Stimulated activated CD8-positive, alpha-beta memory T cell treated with anti-CD3 and anti-CD28 coated beads, Interleukin-4, amount 100 ng/mL, for 48 hours (primary cell): ENCODE data around the gene MBD6.
A peak's percentile ranks its signal among the peaks of the same experiment; 100 is the strongest.
"Not testable (repeated sequence)": the region's sequence is repeated elsewhere in the genome, so short reads cannot be mapped to it uniquely, and the experiment has no call there.

Experiments used
- DNase-seq: peaks from one replicate; pipeline ENCODE4 v3.0.0-alpha.2; 2020

Gene MBD6

GRCh38 chr12:57515408-57515933 is 7.2 kb upstream of the MBD6 start:
- no peak for DNase-seq

DNA sequence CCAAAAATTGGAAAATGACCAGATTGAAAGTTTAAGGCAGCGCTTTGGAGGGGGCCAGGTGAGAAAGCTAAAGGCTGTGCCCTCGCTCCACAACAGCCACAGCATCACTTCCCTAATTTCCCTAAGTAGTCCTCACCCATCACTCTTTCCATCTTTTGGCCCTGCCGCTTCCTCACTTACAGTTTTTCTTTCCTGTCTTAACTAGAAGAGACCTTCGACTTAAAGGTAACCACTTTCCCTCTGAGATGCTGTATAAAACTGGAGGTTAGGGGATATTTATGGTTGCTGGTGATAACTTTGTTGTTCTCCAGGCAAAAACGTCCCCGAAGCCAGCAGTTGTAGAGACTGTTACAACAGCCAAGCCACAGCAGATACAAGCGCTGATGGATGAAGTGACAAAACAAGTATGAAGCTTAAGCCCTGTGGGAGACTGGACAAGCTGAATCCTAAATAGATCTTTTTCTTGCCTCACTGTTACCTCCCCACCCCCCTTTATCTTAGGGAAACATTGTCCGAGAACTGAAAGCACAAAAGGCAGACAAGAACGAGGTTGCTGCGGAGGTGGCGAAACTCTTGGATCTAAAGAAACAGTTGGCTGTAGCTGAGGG is 6.6 kb upstream of the MBD6 start:
- no peak for DNase-seq

DNA sequence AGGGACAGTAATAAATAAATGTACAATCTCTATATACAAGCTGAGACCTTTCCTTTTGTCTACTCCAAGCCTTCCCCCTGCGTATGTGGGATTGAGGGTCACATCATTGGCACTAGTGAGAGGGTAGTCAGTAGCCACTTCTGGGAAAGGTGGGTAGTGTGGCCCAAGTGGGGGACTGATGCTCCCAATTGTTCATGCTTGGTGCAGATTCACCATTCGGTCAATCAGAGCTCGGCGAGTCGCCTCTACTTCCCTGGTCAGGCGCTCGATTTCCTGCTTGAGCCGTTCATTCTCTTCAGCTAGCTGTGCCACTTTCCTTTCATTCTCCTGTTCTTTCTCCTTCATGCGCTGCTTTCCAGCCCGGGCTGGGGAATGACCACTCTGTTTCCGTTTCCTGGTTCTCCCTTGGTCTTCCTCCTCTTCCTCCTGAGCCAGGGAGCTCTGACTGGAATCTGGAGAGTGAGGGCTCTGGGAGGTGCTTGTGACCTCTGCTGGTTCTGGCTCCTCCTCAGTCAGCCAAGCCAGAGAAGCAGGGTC is 5.9 kb upstream of the MBD6 start:
- DNase-seq, result no peak

- no peak for DNase-seq
These were observed 5.4 kb upstream of the MBD6 start for GRCh38 chr12:57517187-57517586.

- DNase-seq, result not testable (repeated sequence)
These were observed 4.9 kb upstream of the MBD6 start for GRCh38 chr12:57517718-57518117.

GRCh38 chr12:57518176-57518919 is 4.3 kb upstream of the MBD6 start:
- DNase-seq, result no peak

DNA sequence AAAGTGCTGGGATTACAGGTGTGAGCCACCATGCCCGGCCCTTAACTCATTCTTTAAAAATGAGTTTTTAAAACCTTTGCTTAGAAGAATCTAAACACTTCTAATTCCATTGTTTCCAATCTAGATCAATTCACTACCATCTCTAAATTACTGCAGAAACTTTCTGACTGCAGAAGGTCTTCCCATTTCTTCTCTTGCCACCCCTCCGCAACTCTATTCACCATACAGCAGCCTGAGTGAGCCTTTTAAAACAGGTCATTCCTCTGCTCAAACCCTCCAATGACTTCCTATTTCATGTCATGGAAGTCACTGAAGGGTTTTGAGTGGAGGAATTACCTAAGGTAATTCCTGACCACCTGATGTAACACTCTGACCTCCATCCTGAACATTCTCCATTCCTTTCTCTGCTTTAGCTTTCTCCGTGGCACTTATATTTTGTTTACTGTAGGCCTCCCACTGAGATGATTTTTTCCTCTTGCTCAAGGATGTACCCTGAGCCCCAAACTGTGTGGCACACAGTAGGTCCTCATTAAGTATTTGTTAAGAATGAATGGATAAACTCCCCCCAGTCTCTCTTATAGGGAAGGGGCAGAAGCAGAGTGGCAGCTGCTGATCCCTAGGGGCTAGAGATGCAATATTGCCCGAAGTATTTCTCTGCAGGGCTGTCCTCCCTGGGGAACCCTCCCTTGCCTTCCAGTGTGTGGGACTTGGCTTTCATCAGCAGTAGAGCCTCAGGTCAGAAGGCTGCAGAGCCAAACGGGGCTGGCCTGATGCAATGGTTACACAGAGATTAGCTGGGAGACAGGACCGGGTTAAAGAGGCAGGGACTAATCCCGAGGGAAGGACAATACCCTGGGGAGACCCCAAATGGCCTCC is 3.5 kb upstream of the MBD6 start:
- DNase-seq, result peak; percentile 55

DNA sequence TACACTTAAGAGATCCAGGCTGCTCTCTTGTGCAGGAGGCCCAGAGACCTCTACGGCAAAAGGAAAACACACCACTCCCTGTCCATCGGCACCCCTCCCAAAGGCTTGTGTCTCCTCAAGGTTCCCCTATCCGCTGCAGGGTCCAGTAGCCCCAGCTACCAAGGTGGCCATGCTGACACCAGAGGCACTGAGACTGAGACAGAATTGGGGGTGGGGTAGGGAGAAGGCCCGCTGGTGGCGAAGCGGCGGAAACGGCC is 2.9 kb upstream of the MBD6 start:
- DNase-seq, result peak; percentile 53

GRCh38 chr12:57520053-57520818 is 2.4 kb upstream of the MBD6 start, which contains the start of gene DDIT3:
Gene DDIT3 (minus strand): TSS chr12:57520514. CDS start chr12:57517406, 3,108 bp downstream.
- peak; percentile 100 for DNase-seq

GRCh38 chr12:57521525-57522010 is 1.1 kb upstream of the MBD6 start:
- DNase-seq, result peak; percentile 49

GRCh38 chr12:57522887-57523705 is 472 bp downstream of the MBD6 start:
- peak; percentile 54 for DNase-seq

DNA sequence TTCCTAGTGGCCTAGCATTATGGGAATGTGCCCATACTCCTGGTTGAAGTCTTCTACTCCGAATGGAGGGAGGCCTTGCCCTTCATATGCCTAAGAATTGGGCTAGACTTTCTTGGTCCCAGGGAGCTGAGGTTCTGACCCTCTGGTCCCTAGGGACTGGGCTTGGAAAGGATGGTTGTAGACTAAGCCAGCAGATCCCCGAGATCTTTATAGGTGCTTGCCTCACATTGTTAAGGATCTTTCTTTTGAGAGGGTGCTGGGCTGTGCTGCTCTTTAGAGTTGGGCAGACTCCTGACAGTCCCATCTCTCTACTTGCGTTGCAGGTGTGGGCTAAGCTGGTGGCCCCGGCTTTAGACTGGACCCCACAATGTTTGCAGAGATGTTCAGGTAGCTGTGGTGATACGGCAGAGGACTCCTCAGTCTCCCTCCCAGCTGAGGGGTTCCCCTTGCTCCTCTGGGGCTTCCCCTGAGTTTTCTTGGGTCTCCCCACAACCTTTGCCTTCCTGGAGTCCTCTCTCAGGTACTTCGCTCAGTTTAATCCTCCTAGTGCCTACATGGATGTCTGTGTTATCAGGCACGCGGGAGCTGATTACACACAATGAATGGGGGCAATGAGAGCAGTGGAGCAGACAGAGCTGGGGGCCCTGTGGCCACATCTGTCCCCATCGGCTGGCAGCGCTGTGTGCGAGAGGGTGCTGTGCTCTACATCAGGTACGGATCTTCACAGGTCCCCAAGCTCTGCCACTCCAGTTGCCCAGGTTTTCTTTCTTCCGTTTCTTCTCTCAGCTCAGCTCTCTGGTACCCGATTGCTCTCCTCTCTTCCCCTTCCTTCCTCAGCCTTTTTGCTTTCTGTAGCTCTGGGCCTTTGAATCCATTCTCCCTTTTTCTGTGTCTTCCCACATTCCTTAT is 1.3 kb downstream of the MBD6 start:
- no peak for DNase-seq

DNA sequence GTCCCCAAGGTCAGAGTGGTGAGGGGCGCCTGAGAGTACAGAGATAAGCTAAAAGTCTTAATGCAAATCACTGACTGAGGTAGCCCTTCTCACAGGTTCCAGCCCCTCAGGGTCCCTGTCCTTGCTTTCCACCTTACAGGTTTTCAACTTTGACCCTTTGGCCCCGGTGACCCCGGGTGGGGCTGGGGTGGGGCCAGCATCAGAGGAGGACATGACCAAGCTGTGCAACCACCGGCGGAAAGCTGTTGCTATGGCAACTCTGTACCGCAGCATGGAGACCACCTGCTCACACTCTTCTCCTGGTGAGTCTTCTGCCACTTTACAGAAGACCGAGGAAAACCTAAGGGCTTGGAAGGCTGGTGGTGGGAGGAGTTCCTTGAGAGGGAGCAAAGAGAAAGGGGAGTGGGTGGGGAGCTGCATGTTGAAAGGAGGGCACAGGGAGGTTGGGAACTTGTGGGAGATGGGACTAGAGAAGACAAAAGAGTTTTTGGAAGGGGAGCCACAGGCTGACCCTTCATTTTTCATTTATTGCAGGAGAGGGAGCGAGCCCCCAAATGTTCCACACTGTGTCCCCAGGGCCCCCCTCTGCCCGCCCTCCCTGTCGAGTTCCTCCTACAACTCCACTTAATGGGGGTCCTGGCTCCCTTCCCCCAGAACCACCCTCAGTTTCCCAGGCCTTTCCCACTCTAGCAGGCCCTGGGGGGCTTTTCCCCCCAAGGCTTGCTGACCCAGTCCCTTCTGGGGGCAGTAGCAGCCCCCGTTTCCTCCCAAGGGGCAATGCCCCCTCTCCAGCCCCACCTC is 2.4 kb downstream of the MBD6 start:
- no peak for DNase-seq

GRCh38 chr12:57525615-57526383 is 3.2 kb downstream of the MBD6 start:
- DNase-seq, result no peak

DNA sequence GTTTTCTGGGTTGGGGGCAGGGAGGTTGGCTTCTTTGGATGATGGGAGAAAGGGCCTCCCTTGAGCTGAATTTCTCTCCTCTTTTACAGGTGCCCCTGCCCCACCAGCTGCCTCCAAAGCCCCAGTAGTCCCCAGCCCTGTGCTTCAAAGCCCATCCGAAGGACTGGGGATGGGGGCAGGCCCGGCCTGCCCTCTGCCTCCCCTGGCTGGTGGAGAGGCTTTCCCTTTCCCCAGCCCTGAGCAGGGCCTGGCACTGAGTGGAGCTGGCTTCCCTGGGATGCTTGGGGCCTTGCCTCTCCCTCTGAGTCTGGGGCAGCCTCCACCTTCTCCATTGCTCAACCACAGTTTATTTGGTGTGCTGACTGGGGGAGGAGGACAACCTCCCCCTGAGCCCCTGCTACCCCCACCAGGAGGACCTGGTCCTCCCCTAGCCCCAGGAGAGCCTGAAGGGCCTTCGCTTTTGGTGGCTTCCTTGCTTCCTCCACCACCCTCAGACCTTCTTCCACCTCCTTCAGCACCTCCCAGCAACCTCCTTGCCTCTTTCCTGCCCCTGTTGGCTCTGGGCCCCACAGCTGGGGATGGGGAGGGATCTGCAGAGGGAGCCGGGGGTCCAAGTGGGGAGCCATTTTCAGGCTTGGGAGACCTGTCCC is 4.0 kb downstream of the MBD6 start:
- DNase-seq, result no peak

DNA sequence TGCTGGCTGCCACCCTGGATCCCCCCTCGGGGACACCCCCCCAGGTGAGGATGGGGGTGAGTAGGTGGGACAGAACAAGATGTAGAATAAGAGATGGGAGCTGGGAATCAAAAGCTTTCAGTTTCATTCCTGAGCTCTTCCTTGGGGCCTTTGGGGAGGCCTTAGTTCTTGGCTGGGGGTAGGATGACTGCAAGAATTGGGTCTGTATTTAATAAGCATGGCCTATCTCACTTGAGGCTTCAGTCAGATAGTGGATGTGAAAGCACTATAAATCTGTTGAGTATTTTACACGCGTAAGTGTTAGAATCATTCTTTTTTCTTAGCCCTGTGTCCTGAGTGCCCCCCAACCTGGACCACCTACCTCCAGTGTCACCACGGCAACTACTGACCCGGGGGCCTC is 4.6 kb downstream of the MBD6 start:
- no peak for DNase-seq

DNA sequence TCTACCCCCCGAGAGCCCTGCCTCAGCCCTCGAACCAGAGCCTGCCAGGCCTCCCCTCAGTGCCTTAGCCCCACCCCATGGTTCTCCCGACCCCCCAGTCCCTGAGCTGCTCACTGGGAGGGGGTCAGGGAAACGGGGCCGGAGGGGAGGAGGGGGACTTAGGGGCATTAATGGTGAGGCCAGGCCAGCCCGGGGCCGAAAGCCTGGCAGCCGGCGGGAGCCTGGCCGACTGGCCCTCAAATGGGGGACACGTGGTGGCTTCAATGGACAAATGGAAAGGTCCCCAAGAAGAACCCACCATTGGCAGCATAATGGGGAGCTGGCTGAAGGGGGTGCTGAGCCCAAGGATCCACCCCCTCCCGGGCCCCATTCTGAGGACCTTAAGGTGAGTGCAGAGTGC is 5.6 kb downstream of the MBD6 start:
- DNase-seq, result no peak
